RWPE1 (cell line): ENCODE results near the gene GBX2.

ENCODE experiments used
- CTCF ChIA-PET: fragments of 350-600 bp; sonication (Branson Sonifier 250); formaldehyde crosslinking; extraction: SDS; loops from one replicate; lab custom pipeline; 2021; lab: Yijun Ruan, JAX
- POLR2A ChIA-PET: fragments of 400-600 bp; formaldehyde crosslinking; extraction: SDS; loops from one replicate; lab custom pipeline; 2020; ENCODE audit warnings: antibody characterized with exemption; ENCODE audit not compliant: low non-redundant PET; lab: Yijun Ruan, JAX
- DNase-seq: peaks from one replicate; pipeline ENCODE4 v3.0.0; 2012; ENCODE audit warnings: low spot score
- H3K27ac ChIP-seq: fragments of 450-650 bp; 2 replicates; pipeline ENCODE4 v1.5.1; 2017
- CTCF ChIP-seq: fragments of 450-650 bp; conservative IDR thresholded peaks from 2 replicates; pipeline ENCODE4 v1.5.1; 2017; ENCODE audit warnings: low read depth, mild to moderate bottlenecking

The GBX2 gene

GRCh38 chr2:236168110-236169080 is at the start of gene GBX2:
Gene GBX2, minus strand, starts transcription at chr2:236168386. Its CDS starts 415 bp downstream, at chr2:236167971.
- ChIA-PET POLR2A (no interaction called here), CTCF (interaction anchor here (0.6 to 1.1 kb wide), 3 partner anchors 11 to 202 kb away, joined by 3 to 6 read pairs (median 4); no protein-coding TSS in a partner anchor)
- peak; percentile 95 for DNase-seq
- no peak for TF ChIP-seq CTCF
- H3K27ac ChIP-seq: no peak within 1 kb of the TSS

DNA sequence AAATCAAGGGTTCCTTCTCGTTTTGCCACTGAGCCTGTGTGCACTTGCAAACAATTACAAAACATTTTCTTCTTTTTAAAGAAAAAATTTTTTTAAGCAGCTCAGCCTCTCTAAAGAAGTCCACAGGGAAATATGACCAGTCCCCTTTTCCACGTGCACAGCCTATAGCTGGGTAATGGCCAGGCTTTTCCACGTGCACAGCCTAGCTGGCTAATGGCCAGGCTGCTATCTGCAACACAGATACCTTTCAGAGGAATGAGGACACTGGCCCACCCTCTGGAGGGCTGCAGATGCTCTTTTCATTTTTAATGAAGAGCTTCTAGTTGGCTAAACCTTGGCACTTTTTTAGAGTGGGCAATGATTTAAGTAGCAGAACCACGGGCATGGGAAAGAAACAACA is 49.7 kb upstream of the GBX2 start:
- no peak for DNase-seq
- ChIA-PET POLR2A (no interaction called here), CTCF (no interaction called here)
- TF ChIP-seq CTCF: no peak
- H3K27ac ChIP-seq: no peak overlapping the region

DNA sequence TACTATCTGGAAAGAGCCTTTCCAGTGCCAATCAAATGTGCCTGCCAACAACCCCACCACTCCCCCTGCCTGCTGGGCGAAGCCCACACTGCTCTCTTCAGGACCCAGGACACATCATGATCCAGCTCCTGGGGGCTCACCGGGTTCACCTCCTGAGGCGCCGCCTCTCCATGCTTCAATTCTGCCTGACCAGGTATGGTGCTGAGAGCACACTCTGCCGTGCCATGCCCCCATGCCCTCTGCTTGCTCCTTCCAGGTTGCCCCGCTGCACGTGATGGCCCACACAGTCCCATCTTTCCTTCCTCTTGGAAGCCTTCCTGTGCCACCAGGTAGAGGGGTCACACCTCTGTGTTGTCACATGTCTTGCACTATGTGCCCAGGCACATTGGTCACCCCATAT is 48.5 kb upstream of the GBX2 start:
- no peak for DNase-seq
- no peak overlapping the region for H3K27ac ChIP-seq
- ChIA-PET POLR2A (no interaction called here), CTCF (no interaction called here)
- no peak for TF ChIP-seq CTCF

DNA sequence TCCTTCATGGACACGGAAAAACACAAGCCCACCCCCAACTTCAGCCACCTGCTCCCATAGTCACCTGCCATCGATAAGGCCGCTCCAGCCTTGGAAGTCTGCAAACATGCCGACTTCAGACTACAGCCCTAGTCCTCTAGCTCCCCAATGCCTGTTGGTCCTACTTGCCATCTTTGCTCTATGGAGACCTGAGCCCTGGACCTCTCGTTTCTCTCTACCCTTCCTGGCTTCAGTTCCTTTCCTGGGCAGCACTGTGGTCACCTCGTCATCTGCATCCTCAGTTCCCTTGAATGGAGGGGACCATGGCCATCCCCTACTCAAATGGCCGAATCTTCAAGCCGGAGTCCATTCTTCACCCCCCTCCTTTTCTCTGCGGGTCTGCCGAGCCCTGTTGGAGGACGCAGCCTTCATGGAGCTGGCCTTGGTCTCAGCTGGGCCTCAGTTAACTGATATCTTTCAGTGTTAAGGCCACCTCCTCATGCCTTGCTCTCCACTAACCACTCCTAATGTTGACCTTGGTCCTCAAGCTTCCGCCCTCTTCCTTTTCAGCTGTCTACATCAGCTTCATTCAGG is 47.7 kb upstream of the GBX2 start:
- POLR2A ChIA-PET: no interaction called here
- no peak for TF ChIP-seq CTCF

DNA sequence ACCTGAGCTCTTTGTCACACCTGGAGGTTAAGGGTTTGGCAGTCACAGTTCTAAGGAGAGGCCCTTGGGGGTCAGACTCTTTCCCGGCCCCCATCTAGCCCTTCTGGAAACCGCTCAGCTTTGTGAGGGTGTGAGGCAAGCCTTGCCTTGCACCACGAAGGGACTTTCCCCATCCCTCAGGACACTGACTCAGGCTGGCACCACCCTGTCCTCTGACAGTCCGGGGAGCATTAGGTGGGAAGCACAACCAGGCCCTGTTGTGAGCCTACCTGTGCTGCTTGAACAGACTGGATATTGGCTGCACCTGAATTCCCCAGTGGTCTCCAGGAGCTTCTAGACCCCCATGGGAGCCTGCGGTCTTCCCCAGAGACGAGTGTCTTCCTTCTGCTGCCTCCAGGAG is 47.0 kb upstream of the GBX2 start:
- TF ChIP-seq CTCF: no peak
- DNase-seq: peak; percentile 20
- H3K27ac ChIP-seq: no peak overlapping the region
- ChIA-PET POLR2A (no interaction called here), CTCF (interaction anchor here (0.7 kb wide), 1 partner anchor 847 kb away, joined by 4 read pairs; no protein-coding TSS in a partner anchor)

More for the DNA sequence above, 47.7 kb upstream of the GBX2 start:
- H3K27ac ChIP-seq: no peak overlapping the region
- CTCF ChIA-PET: no interaction called here
- no peak for DNase-seq

GRCh38 chr2:236214376-236214995 is 46.3 kb upstream of the GBX2 start:
- H3K27ac ChIP-seq: no peak overlapping the region
- DNase-seq: no peak
- CTCF ChIA-PET: interaction anchor here (0.7 kb wide), 1 partner anchor 847 kb away, joined by 4 read pairs; no protein-coding TSS in a partner anchor
- TF ChIP-seq CTCF: no peak
- POLR2A ChIA-PET: no interaction called here
